H9 (cell line): Measurements from ENCODE around the gene LARP1. TPM values are rescaled to one million over a fixed set of nuclear protein-coding genes. Genes with fewer than 3 reads are reported as not detected.
A peak's percentile ranks its signal among the peaks of the same experiment; 100 is the strongest.

Source experiments
- DNase-seq: peaks from one replicate; pipeline ENCODE4 v3.0.0-alpha.2; 2017
- H2AFZ ChIP-seq: one replicate; pipeline ENCODE4 v1.6.1; 2013; ENCODE audit warnings: mild to moderate bottlenecking, low read length, control low read depth, moderate library complexity
- H2AK5ac ChIP-seq: 2 replicates; pipeline ENCODE4 v1.6.1; 2013; ENCODE audit warnings: low read length, control low read depth, mixed read lengths; ENCODE audit not compliant: insufficient read length
- H2BK120ac ChIP-seq: one replicate; pipeline ENCODE4 v1.6.1; 2013; ENCODE audit warnings: low read depth, mild to moderate bottlenecking, low read length, control low read depth, inconsistent platforms; ENCODE audit not compliant: poor library complexity, severe bottlenecking
- H2BK12ac ChIP-seq: 2 replicates; pipeline ENCODE4 v1.6.1; 2013; ENCODE audit warnings: low read length, control low read depth, mixed read lengths, low read depth; ENCODE audit not compliant: insufficient read length
- H2BK15ac ChIP-seq: 2 replicates; pipeline ENCODE4 v1.6.1; 2013; ENCODE audit warnings: low read depth, low read length, control low read depth
- H2BK20ac ChIP-seq: one replicate; pipeline ENCODE4 v1.6.1; 2013; ENCODE audit warnings: low read depth, mild to moderate bottlenecking, low read length, control low read depth, inconsistent platforms; ENCODE audit not compliant: poor library complexity, severe bottlenecking
- H2BK5ac ChIP-seq: 2 replicates; pipeline ENCODE4 v1.6.1; 2013; ENCODE audit warnings: low read length, control low read depth, mixed read lengths; ENCODE audit not compliant: insufficient read length
- H3K14ac ChIP-seq: 2 replicates; pipeline ENCODE4 v1.6.1; 2013; ENCODE audit warnings: low read length, control low read depth; ENCODE audit not compliant: insufficient read depth
- H3K18ac ChIP-seq: 2 replicates; pipeline ENCODE4 v1.6.1; 2013; ENCODE audit warnings: low read depth, mild to moderate bottlenecking, mixed read lengths, low read length, control low read depth; ENCODE audit not compliant: insufficient read length
- H3K23ac ChIP-seq: 2 replicates; pipeline ENCODE4 v1.6.1; 2013; ENCODE audit warnings: low read length, control low read depth, mixed read lengths, low read depth; ENCODE audit not compliant: insufficient read length
- H3K23me2 ChIP-seq: 2 replicates; pipeline ENCODE4 v1.6.1; 2013; ENCODE audit warnings: low read depth, mild to moderate bottlenecking, mixed read lengths, low read length, control low read depth; ENCODE audit not compliant: insufficient read length, poor library complexity, severe bottlenecking
- H3K27ac ChIP-seq: 2 replicates; pipeline ENCODE4 v1.5.1; 2013; ENCODE audit warnings: low read length, control low read depth, mixed read lengths, low read depth; ENCODE audit not compliant: insufficient read length
- H3K27me3 ChIP-seq: 2 replicates; pipeline ENCODE4 v1.6.1; 2013; ENCODE audit warnings: low read length, control low read depth, inconsistent platforms; ENCODE audit not compliant: insufficient read depth
- H3K4ac ChIP-seq: 2 replicates; pipeline ENCODE4 v1.6.1; 2013; ENCODE audit warnings: low read depth, mild to moderate bottlenecking, control low read depth, inconsistent platforms, low read length, moderate library complexity
- H3K4me1 ChIP-seq: 2 replicates; pipeline ENCODE4 v1.6.1; 2013; ENCODE audit warnings: low read length, control low read depth, inconsistent platforms; ENCODE audit not compliant: insufficient read depth
- H3K4me2 ChIP-seq: 2 replicates; pipeline ENCODE4 v1.6.1; 2013; ENCODE audit warnings: low read length, control low read depth, mixed read lengths; ENCODE audit not compliant: insufficient read length, insufficient read depth
- H3K56ac ChIP-seq: 2 replicates; pipeline ENCODE4 v1.6.1; 2013; ENCODE audit warnings: low read depth, mild to moderate bottlenecking, mixed read lengths, low read length, control low read depth; ENCODE audit not compliant: insufficient read length
- H3K79me1 ChIP-seq: 2 replicates; pipeline ENCODE4 v1.6.1; 2013; ENCODE audit warnings: low read depth, mild to moderate bottlenecking, moderate library complexity, low read length, control low read depth, inconsistent platforms; ENCODE audit not compliant: insufficient read depth, poor library complexity, severe bottlenecking
- H3K79me2 ChIP-seq: 2 replicates; pipeline ENCODE4 v1.6.1; 2013; ENCODE audit warnings: low read length, control low read depth, inconsistent platforms; ENCODE audit not compliant: insufficient read depth
- H3K9ac ChIP-seq: 2 replicates; pipeline ENCODE4 v1.6.1; 2013; ENCODE audit warnings: low read length, control low read depth, mixed read lengths; ENCODE audit not compliant: insufficient read length; ENCODE audit errors: extremely low read depth
- H3K9me3 ChIP-seq: one replicate; pipeline ENCODE4 v1.6.1; 2013; ENCODE audit warnings: low read depth, low read length, inconsistent platforms; ENCODE audit not compliant: control insufficient read depth
- H3T11ph ChIP-seq: one replicate; pipeline ENCODE4 v1.6.1; 2013; ENCODE audit warnings: mild to moderate bottlenecking, low read length, control low read depth, inconsistent platforms
- H4K20me1 ChIP-seq: one replicate; pipeline ENCODE4 v1.6.1; 2013; ENCODE audit not compliant: control insufficient read depth, insufficient read length, insufficient read depth
- H4K5ac ChIP-seq: 2 replicates; pipeline ENCODE4 v1.6.1; 2013; ENCODE audit warnings: low read depth, mild to moderate bottlenecking, mixed read lengths, low read length, control low read depth; ENCODE audit not compliant: insufficient read length
- H4K8ac ChIP-seq: replicated peaks from 2 replicates; pipeline ENCODE4 v1.6.1; 2013; ENCODE audit warnings: low read length, control low read depth, mixed read lengths, low read depth; ENCODE audit not compliant: insufficient read length
- H4K91ac ChIP-seq: 2 replicates; pipeline ENCODE4 v1.6.1; 2013; ENCODE audit warnings: low read depth, mild to moderate bottlenecking, moderate library complexity, mixed read lengths, low read length, control low read depth; ENCODE audit not compliant: insufficient read length
- H3K27ac Mint-ChIP-seq, 3 experiments: 2 replicates in 2 of 3; 3 replicates in 1 of 3; pipeline ENCODE4 v1.8.0; 2020 to 2021; ENCODE audit warnings: mixed read lengths in 3 of 3, mild to moderate bottlenecking in 1 of 3, moderate library complexity in 1 of 3
- H3K27me3 Mint-ChIP-seq: 2 replicates; pipeline ENCODE4 v1.8.0; 2021; ENCODE audit warnings: low read depth, mild to moderate bottlenecking, moderate library complexity, mixed read lengths
- H3K36me3 Mint-ChIP-seq, 3 experiments: 2 replicates in 2 of 3; 3 replicates in 1 of 3; pipeline ENCODE4 v1.8.0; 2020 to 2021; ENCODE audit warnings: low read depth in 3 of 3, mixed read lengths in 3 of 3; ENCODE audit not compliant: insufficient read depth in 1 of 3
- H3K4me1 Mint-ChIP-seq, 2 experiments: 2 replicates each; pipeline ENCODE4 v1.8.0; 2020; ENCODE audit warnings: mixed read lengths in 2 of 2
- H3K4me3 Mint-ChIP-seq, 2 experiments: 2 replicates in 1 of 2; 3 replicates in 1 of 2; pipeline ENCODE4 v1.8.0; 2020 to 2021; ENCODE audit warnings: mild to moderate bottlenecking in 2 of 2, mixed read lengths in 2 of 2, moderate library complexity in 1 of 2
- H3K9me3 Mint-ChIP-seq, 2 experiments: 2 replicates in 1 of 2; 3 replicates in 1 of 2; pipeline ENCODE4 v1.8.0; 2020; ENCODE audit warnings: mild to moderate bottlenecking in 2 of 2, mixed read lengths in 2 of 2, moderate library complexity in 1 of 2
- CTCF ChIP-seq: fragments of 200-600 bp; sonication (generic); conservative IDR thresholded peaks from 3 replicates; pipeline ENCODE4 v1.8.0; 2021; ENCODE audit warnings: antibody characterized with exemption, mild to moderate bottlenecking
- WGBS: extraction: QIAGEN DNeasy Blood & Tissue Kit; methylation state at CpG from one replicate; pipeline ENCODE4 v1.1.7; 2013; ENCODE audit warnings: missing lambda C conversion rate, low lambda C conversion rate, mixed read lengths; ENCODE audit not compliant: insufficient read length; ENCODE audit errors: extremely low coverage; 5-methylcytosine and 5-hydroxymethylcytosine counted together
- total RNA-seq: library from RNA; stranded (reverse); gene quantifications from 2 replicates; pipeline ENCODE4 v1.2.1, GENCODE V29; 2021

Gene LARP1
- total RNA-seq, 1 experiment from 2014 or later = 405 TPM

GRCh38 chr5:154780128-154780527, 25.0 kb downstream of the LARP1 start:
- H4K20me1 ChIP-seq = no peaks in the 10 kb centered on the region
- DNase-seq = no peak
- Mint-ChIP-seq H3K4me3 (no peak overlapping the region), H3K27me3 (no peaks in the 10 kb centered on the region), H3K4me1 (peaks cover 67 to 75% of the 10 kb centered on the region in 2 experiments), H3K27ac (peak overlapping the region; percentile 7 to 90 (median 19); a peak in 4 of 7 replicates), H3K9me3 (no peaks in the 10 kb centered on the region), H3K36me3 (peaks cover 0 to 4% (median 3%) of the 10 kb centered on the region in 3 experiments; a peak in 3 of 7 replicates)
- H2AFZ ChIP-seq = no peak overlapping the region
- H3K23me2 ChIP-seq = no peaks in the 10 kb centered on the region
- no peak overlapping the region for H3K27ac ChIP-seq
- H2BK20ac ChIP-seq = no peak overlapping the region
- H3K9me3 ChIP-seq = no peaks in the 10 kb centered on the region
- no peak overlapping the region for H2BK12ac ChIP-seq
- no peak overlapping the region for H2AK5ac ChIP-seq
- H4K91ac ChIP-seq = no peak overlapping the region
- H4K8ac ChIP-seq = no peak overlapping the region
- no peak overlapping the region for H3K56ac ChIP-seq
- H3K4me1 ChIP-seq = peaks cover 25% of the 10 kb centered on the region
- no peak overlapping the region for H3K4ac ChIP-seq
- H3K27me3 ChIP-seq = no peaks in the 10 kb centered on the region
- no peak overlapping the region for H2BK120ac ChIP-seq
- no CpG with 5 or more reads among the region's 1 CpG for WGBS
- no peak overlapping the region for H2BK15ac ChIP-seq
- H3K79me1 ChIP-seq = peaks cover 3% of the 10 kb centered on the region
- no peak overlapping the region for H3K23ac ChIP-seq
- no peak overlapping the region for H3K14ac ChIP-seq
- H2BK5ac ChIP-seq = no peak overlapping the region
- peaks cover 85% of the 10 kb centered on the region for H3K79me2 ChIP-seq
- no peak for TF ChIP-seq CTCF
- no peak overlapping the region for H3T11ph ChIP-seq
- no peak overlapping the region for H4K5ac ChIP-seq
- H3K4me2 ChIP-seq = no peak overlapping the region
- no peak overlapping the region for H3K9ac ChIP-seq
- H3K18ac ChIP-seq = no peak overlapping the region
